ENCODE data around the gene VGLL3. TPM values are rescaled to one million over a fixed set of nuclear protein-coding genes. Genes with fewer than 3 reads are reported as not detected.

VGLL3 gene
- total and polyA plus RNA-seq, 2 donors (not counting 1 experiment from before 2014, with no cell fraction given) = not detected

DNA sequence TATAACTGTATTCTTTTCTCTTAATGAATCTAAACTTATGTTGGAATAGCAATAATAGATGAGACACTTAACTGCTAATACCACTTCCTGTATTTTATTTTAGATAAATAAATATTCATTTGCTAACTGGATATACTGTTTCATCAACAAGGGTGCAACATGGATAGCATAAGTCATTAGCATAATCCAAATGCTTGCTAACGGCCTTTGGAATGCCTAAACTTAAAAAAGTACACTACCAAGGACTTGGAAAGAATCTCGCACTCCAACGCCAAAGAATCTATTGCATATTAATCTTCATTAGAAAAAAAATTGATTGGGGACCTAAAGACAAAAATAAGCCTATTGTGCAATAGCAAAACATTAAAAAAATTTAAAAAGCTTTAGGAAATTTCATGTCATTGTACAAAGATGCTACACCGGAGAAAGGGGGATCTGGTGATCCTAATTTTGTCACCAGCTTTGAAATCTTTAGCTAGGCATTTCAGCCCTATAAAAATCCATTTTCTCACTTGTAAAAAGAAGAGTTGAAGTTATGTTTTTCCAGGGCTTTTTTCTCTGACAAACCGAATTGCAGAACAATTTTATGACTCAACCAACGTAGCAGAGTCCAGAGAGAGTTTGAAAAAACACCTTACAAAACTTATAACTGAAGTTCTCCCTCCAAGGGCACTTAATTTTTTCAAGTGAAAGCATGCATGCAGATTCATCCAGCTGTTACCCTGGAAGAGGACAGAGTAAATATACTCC lies 4.1 kb downstream of the VGLL3 start:
- Mint-ChIP-seq H3K9me3 (ENCODE audit: insufficient read depth) (no peaks in the 10 kb centered on the region), H3K27me3 (peaks cover 22% of the 10 kb centered on the region), H3K4me3 (no peak overlapping the region), H3K27ac (no peak overlapping the region), H3K4me1 (peaks cover 10% of the 10 kb centered on the region)
- Histone ChIP-seq H3K27me3 (replicated peaks in 1 of 4; ENCODE audit: control extremely low read depth in 1 of 4, control insufficient read depth in 3 of 4, insufficient read depth in 4 of 4, low read length in 3 of 4) (peaks cover 0 to 16% (median 4%) of the 10 kb centered on the region in 4 experiments), H2AFZ (ENCODE audit: insufficient read depth, low read depth, low read length, poor library complexity, severe bottlenecking) (no peak overlapping the region), H3K9ac (ENCODE audit: low read length) (no peak overlapping the region), H3K79me2 (ENCODE audit: control insufficient read depth, insufficient read depth, low read length) (no peaks in the 10 kb centered on the region), H3K4me1 (ENCODE audit: control insufficient read depth in 2 of 2, insufficient read depth in 2 of 2, low read length in 2 of 2) (peaks cover 3 to 5% of the 10 kb centered on the region in 2 donors), H3K36me3 (replicated peaks in 1 of 2; ENCODE audit: control extremely low read depth in 1 of 2, control insufficient read depth in 1 of 2, extremely low read depth in 1 of 2, insufficient read depth in 2 of 2, low read length in 1 of 2) (no peaks in the 10 kb centered on the region), H3K4me2 (replicated peaks; ENCODE audit: low read depth, low read length, poor library complexity, severe bottlenecking) (no peak overlapping the region), H4K20me1 (ENCODE audit: control insufficient read depth, insufficient read depth, low read length, poor library complexity, severe bottlenecking) (no peaks in the 10 kb centered on the region), H3K27ac (ENCODE audit: low read length in 2 of 2) (no peak overlapping the region), H3K4me3 (ENCODE audit: control extremely low read depth in 1 of 5, extremely low read depth in 1 of 5, insufficient read depth in 1 of 5, low read depth in 2 of 5, low read length in 4 of 5) (no peak overlapping the region), H3K9me3 (ENCODE audit: control extremely low read depth in 1 of 3, control insufficient read depth in 2 of 3, insufficient read depth in 1 of 3, low read length in 2 of 3) (no peaks in the 10 kb centered on the region)
- no peak for ATAC-seq (ENCODE audit: low read depth)
- no peak for DNase-seq
- intact Hi-C loops (cut with micrococcal nuclease) = no loop called here
- 41% methylated on average over 2 of the region's 6 CpGs for WGBS (ENCODE audit: insufficient coverage)
- TF ChIP-seq EZH2 (IDR thresholded peaks at IDR 0.05; ENCODE audit: borderline replicate concordance, insufficient read depth, low read depth, low read length, poor library complexity, severe bottlenecking) = no peak
- TF ChIP-seq, protein P1, sequence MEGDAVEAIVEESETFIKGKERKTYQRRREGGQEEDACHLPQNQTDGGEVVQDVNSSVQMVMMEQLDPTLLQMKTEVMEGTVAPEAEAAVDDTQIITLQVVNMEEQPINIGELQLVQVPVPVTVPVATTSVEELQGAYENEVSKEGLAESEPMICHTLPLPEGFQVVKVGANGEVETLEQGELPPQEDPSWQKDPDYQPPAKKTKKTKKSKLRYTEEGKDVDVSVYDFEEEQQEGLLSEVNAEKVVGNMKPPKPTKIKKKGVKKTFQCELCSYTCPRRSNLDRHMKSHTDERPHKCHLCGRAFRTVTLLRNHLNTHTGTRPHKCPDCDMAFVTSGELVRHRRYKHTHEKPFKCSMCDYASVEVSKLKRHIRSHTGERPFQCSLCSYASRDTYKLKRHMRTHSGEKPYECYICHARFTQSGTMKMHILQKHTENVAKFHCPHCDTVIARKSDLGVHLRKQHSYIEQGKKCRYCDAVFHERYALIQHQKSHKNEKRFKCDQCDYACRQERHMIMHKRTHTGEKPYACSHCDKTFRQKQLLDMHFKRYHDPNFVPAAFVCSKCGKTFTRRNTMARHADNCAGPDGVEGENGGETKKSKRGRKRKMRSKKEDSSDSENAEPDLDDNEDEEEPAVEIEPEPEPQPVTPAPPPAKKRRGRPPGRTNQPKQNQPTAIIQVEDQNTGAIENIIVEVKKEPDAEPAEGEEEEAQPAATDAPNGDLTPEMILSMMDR (IDR thresholded peaks at IDR 0.05) = no peak
- ChIA-PET POLR2A (no interaction called here), CTCF (no interaction called here)

DNA sequence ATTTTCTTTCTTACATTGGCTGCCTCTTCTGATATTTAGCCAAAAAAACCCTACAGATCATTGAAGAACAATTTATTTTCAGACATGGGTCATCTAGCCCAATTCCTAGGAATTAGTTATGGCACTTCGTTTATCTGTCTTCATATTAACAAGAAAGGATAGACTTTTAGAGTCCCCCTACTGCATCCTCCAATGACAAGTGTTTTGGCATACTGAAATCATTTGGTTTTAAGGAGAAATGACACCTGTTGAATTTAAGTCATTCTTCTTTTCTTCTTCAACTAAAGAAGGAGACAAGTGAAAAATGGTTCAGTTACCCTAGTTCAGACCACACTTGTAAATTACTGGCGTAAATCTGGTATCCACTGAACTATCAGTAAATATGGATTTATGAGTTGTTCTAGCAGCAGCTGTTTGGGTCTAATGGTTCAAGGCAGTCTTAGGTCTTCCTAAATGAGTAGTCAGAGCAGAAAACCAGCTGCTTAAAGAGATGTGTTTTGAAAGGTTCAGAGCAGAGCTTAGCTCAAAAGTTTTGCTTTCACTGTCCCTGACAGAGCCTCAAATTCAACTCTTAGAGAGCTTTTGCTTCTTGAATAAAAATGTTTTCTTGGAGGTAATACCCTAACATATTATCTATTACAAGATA lies 5.6 kb downstream of the VGLL3 start:
- Histone ChIP-seq H3K79me2 (ENCODE audit: control insufficient read depth, insufficient read depth, low read length) (no peaks in the 10 kb centered on the region), H3K9me3 (ENCODE audit: control extremely low read depth in 1 of 3, control insufficient read depth in 2 of 3, insufficient read depth in 1 of 3, low read length in 2 of 3) (no peaks in the 10 kb centered on the region), H3K9ac (ENCODE audit: low read length) (no peak overlapping the region), H3K27me3 (replicated peaks in 1 of 4; ENCODE audit: control extremely low read depth in 1 of 4, control insufficient read depth in 3 of 4, insufficient read depth in 4 of 4, low read length in 3 of 4) (peaks cover 0 to 9% (median 4%) of the 10 kb centered on the region in 4 experiments), H4K20me1 (ENCODE audit: control insufficient read depth, insufficient read depth, low read length, poor library complexity, severe bottlenecking) (no peaks in the 10 kb centered on the region), H3K4me1 (ENCODE audit: control insufficient read depth in 2 of 2, insufficient read depth in 2 of 2, low read length in 2 of 2) (peaks cover 1 to 3% of the 10 kb centered on the region in 2 donors), H3K36me3 (replicated peaks in 1 of 2; ENCODE audit: control extremely low read depth in 1 of 2, control insufficient read depth in 1 of 2, extremely low read depth in 1 of 2, insufficient read depth in 2 of 2, low read length in 1 of 2) (no peaks in the 10 kb centered on the region), H3K4me2 (replicated peaks; ENCODE audit: low read depth, low read length, poor library complexity, severe bottlenecking) (no peak overlapping the region), H3K27ac (ENCODE audit: low read length in 2 of 2) (no peak overlapping the region), H3K4me3 (ENCODE audit: control extremely low read depth in 1 of 5, extremely low read depth in 1 of 5, insufficient read depth in 1 of 5, low read depth in 2 of 5, low read length in 4 of 5) (no peak overlapping the region), H2AFZ (ENCODE audit: insufficient read depth, low read depth, low read length, poor library complexity, severe bottlenecking) (no peak overlapping the region)
- DNase-seq = no peak
- WGBS (ENCODE audit: insufficient coverage) = no CpG with 5 or more reads among the region's 2 CpGs
- no peak overlapping the region for H3K27ac Mint-ChIP-seq
- ChIA-PET CTCF (no interaction called here), POLR2A (no interaction called here)
- H3K4me1 Mint-ChIP-seq = peaks cover 7% of the 10 kb centered on the region
- TF ChIP-seq, protein P1 (IDR thresholded peaks at IDR 0.05) = no peak
- no peak for TF ChIP-seq EZH2 (IDR thresholded peaks at IDR 0.05; ENCODE audit: borderline replicate concordance, insufficient read depth, low read depth, low read length, poor library complexity, severe bottlenecking)
- H3K27me3 Mint-ChIP-seq = peaks cover 18% of the 10 kb centered on the region
- H3K9me3 Mint-ChIP-seq (ENCODE audit: insufficient read depth) = no peaks in the 10 kb centered on the region
- intact Hi-C loops (cut with micrococcal nuclease) = no loop called here
- no peak overlapping the region for H3K4me3 Mint-ChIP-seq
- no peak for ATAC-seq (ENCODE audit: low read depth)
